KMS-11 (cell line): ENCODE results near the gene ZMIZ2.
"Not testable (repeated sequence)": the region's sequence is repeated elsewhere in the genome, so short reads cannot be mapped to it uniquely, and the experiment has no call there.

ENCODE experiments used
- H2AFZ ChIP-seq: fragments of 200-600 bp; sonication (generic); 2 replicates; pipeline ENCODE4 v1.6.1; 2016; ENCODE audit warnings: antibody characterized with exemption, mixed run types, low read depth
- H3K27ac ChIP-seq: fragments of 200-600 bp; sonication (generic); 2 replicates; pipeline ENCODE4 v1.6.1; 2016; ENCODE audit warnings: mild to moderate bottlenecking, mixed run types
- H3K27me3 ChIP-seq: fragments of 200-600 bp; sonication (generic); 2 replicates; pipeline ENCODE4 v1.6.1; 2017; ENCODE audit warnings: mild to moderate bottlenecking, low read depth, mixed run types, moderate library complexity; ENCODE audit not compliant: insufficient read depth
- H3K36me3 ChIP-seq: fragments of 200-600 bp; sonication (generic); 2 replicates; pipeline ENCODE4 v1.6.1; 2017; ENCODE audit warnings: mild to moderate bottlenecking, mixed run types; ENCODE audit not compliant: insufficient read depth
- H3K4me1 ChIP-seq: fragments of 200-600 bp; sonication (generic); 2 replicates; pipeline ENCODE4 v1.6.1; 2016; ENCODE audit warnings: mild to moderate bottlenecking, low read depth, mixed run types; ENCODE audit not compliant: poor library complexity, severe bottlenecking
- H3K4me2 ChIP-seq: fragments of 200-600 bp; sonication (generic); 2 replicates; pipeline ENCODE4 v1.7.0; 2016; ENCODE audit warnings: mild to moderate bottlenecking, mixed run types
- H3K4me3 ChIP-seq: fragments of 200-600 bp; sonication (generic); IDR thresholded peaks from 2 replicates; pipeline ENCODE4 v1.6.1; 2017; ENCODE audit warnings: low read depth, low read length, mixed read lengths; ENCODE audit not compliant: insufficient read depth
- H3K79me2 ChIP-seq: fragments of 200-600 bp; sonication (generic); 2 replicates; pipeline ENCODE4 v1.6.1; 2016; ENCODE audit warnings: low read depth, mixed run types; ENCODE audit not compliant: insufficient read depth
- H3K9ac ChIP-seq: fragments of 200-600 bp; sonication (generic); 2 replicates; pipeline ENCODE4 v1.6.1; 2016; ENCODE audit warnings: mild to moderate bottlenecking, mixed run types
- H4K20me1 ChIP-seq: fragments of 200-600 bp; sonication (generic); 2 replicates; pipeline ENCODE4 v1.6.1; 2016; ENCODE audit warnings: mild to moderate bottlenecking, mixed run types; ENCODE audit not compliant: insufficient read depth
- CTCF ChIP-seq: fragments of 200-600 bp; sonication (generic); conservative IDR thresholded peaks from 2 replicates; pipeline ENCODE4 v1.6.1; 2017; ENCODE audit warnings: low read depth, mild to moderate bottlenecking, antibody characterized with exemption, low read length, moderate library complexity, mixed read lengths

The ZMIZ2 gene

GRCh38 chr7:44772440-44772839 lies 23.8 kb downstream of the ZMIZ2 start:
- H3K4me3 ChIP-seq, result no peak overlapping the region
- H3K4me1 ChIP-seq, result peaks cover 36% of the 10 kb centered on the region
- no peaks in the 10 kb centered on the region for H3K79me2 ChIP-seq
- no peak overlapping the region for H3K9ac ChIP-seq
- no peak for TF ChIP-seq CTCF
- no peaks in the 10 kb centered on the region for H3K36me3 ChIP-seq
- H2AFZ ChIP-seq, result no peak overlapping the region
- no peak overlapping the region for H3K4me2 ChIP-seq
- no peaks in the 10 kb centered on the region for H3K27me3 ChIP-seq
- no peak overlapping the region for H3K27ac ChIP-seq
- peaks cover 6% of the 10 kb centered on the region; the same call in 1 of the 2 replicates for H4K20me1 ChIP-seq

DNA sequence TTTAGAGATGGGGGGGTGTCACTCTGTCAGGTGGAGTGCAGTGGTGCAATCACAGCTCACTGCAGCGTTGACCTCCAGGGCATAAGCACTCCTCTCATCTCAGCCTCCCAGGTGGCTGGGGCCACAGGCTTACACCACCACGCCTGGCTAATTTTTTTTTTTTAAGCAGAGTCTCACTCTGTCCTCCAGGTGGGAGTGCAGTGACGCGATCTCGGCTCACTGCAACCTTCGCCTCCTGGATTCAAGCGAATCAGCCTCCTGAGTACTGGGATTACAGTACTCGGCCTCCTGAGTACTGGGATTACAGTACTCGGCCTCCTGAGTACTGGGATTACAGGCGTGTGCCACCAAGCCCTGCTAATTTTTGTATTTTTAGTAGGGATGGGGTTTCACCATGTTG lies 24.2 kb downstream of the ZMIZ2 start:
- TF ChIP-seq CTCF, result no peak; the same call in 1 of the 2 replicates
- H2AFZ ChIP-seq, result no peak overlapping the region
- no peak overlapping the region for H3K9ac ChIP-seq
- no peaks in the 10 kb centered on the region for H3K27me3 ChIP-seq
- H3K4me3 ChIP-seq, result no peak overlapping the region
- H3K79me2 ChIP-seq, result no peaks in the 10 kb centered on the region
- H3K4me1 ChIP-seq, result peaks cover 31% of the 10 kb centered on the region
- no peak overlapping the region for H3K27ac ChIP-seq
- H4K20me1 ChIP-seq, result peaks cover 6% of the 10 kb centered on the region; the same call in 1 of the 2 replicates
- H3K36me3 ChIP-seq, result no peaks in the 10 kb centered on the region
- no peak overlapping the region for H3K4me2 ChIP-seq

DNA sequence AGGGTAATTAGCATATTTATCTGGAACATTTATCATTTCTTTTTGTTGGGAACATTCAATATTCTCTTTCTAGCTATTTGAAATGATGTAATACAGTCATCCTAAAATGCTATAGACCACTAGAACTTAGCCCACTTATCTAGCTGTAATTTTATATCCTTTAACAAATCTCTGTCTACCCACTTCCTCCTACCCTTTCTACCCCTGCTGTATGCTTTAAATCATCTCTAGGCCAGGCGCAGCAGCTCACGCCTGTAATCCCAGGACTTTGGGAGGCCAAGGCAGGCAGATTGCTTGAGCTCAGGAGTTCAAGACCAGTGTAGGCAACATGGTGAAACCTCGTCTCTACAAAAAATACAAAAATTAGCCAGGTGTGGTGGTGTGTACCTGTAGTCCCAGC lies 25.8 kb downstream of the ZMIZ2 start:
- H3K27me3 ChIP-seq, H3K4me2 ChIP-seq, H3K79me2 ChIP-seq, H3K9ac ChIP-seq, H4K20me1 ChIP-seq, H3K4me3 ChIP-seq, H3K27ac ChIP-seq, H2AFZ ChIP-seq, H3K36me3 ChIP-seq: not testable (repeated sequence)
- H3K4me1 ChIP-seq, result peaks cover 15% of the 10 kb centered on the region

DNA sequence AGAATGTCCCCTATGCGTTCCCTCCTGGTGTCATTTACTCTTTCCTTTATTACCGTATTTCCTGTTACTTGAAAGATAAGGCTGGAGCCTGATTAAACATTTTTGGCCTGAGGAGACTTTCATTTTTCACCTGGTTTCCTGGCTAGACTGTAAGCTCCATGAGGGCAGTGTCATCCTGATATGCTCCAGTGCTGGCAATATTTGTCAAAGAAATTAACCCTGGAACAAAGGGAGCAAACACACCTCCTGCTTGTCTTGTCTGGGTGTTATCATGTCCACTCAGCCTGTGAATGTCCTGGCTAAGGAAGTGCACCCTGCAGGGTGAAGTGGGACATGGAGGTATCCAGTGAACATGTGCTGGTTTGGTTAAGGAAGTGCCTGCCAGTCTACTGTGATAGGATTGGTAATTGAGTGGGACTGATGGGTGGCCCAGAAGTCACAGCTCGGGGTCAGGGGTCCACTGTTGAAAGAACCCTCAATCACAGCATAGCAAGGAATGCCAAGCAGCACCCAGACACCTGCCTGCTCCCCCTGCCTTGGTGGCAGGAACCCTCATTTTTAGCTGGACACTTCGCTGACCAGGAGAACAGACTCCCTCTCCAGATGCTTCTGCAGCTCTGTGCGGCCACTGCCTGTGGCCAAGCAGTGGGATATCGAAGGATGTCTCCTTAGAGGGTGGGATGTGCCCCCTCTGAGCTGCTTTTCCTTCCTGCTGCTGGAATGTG lies 26.9 kb downstream of the ZMIZ2 start:
- TF ChIP-seq CTCF, result no peak
- H3K4me1 ChIP-seq, result peaks cover 5% of the 10 kb centered on the region
- H3K27me3 ChIP-seq, result no peaks in the 10 kb centered on the region
- H3K9ac ChIP-seq, result no peak overlapping the region
- no peaks in the 10 kb centered on the region for H3K36me3 ChIP-seq
- H3K27ac ChIP-seq, result no peak overlapping the region
- no peak overlapping the region for H2AFZ ChIP-seq
- H3K79me2 ChIP-seq, result no peaks in the 10 kb centered on the region
- H4K20me1 ChIP-seq, result no peaks in the 10 kb centered on the region
- no peak overlapping the region for H3K4me2 ChIP-seq
- H3K4me3 ChIP-seq, result no peak overlapping the region

- Histone ChIP-seq H3K4me2 (no peak overlapping the region), H3K9ac (no peak overlapping the region), H3K27ac (no peak overlapping the region), H3K36me3 (no peaks in the 10 kb centered on the region), H2AFZ (no peak overlapping the region), H3K4me3 (no peak overlapping the region), H4K20me1 (no peaks in the 10 kb centered on the region), H3K27me3 (no peaks in the 10 kb centered on the region), H3K4me1 (no peaks in the 10 kb centered on the region), H3K79me2 (no peaks in the 10 kb centered on the region)
- no peak for TF ChIP-seq CTCF
Measured at GRCh38 chr7:44776211-44776610, 27.6 kb downstream of the ZMIZ2 start.
